Epithelial cell of esophagus (primary cell): ENCODE measurements around the gene AMMECR1.

Experiments used
- DNase-seq: peaks from one replicate; pipeline ENCODE4 v3.0.0; 2010; ENCODE audit warnings: low read depth
- H3K4me3 ChIP-seq: 2 replicates; pipeline ENCODE4 v1.5.1; 2011; ENCODE audit warnings: mild to moderate bottlenecking, low read length, control low read depth
- TF ChIP-seq, protein P1 (sequence below): IDR thresholded peaks from 2 replicates; pipeline ENCODE4 v1.5.1; 2011; ENCODE audit warnings: low read depth, mild to moderate bottlenecking, low read length, control low read depth, inconsistent platforms; ENCODE audit not compliant: insufficient read depth; ENCODE audit errors: missing control alignments

The AMMECR1 gene

DNA sequence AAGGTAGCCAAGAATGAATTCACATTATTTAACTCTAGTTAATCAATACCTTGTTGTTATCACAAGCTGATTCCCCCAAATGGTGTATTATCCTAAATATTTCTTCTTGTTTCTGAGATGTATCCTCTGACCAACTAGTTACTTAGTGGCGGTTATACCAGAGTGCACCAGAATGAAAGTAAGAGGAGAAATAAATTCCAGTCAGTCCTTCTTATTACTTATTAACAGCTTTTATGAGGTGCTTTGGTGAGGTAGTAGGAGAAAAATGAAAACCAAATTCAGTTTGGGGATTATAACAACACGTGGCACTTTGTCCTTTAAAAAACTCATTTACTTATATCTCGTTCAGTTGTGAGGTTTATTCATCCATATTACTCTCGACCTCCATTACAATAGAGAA lies 101.9 kb downstream of the AMMECR1 start:
- no peak overlapping the region for H3K4me3 ChIP-seq
- DNase-seq, result no peak
- TF ChIP-seq, protein P1, sequence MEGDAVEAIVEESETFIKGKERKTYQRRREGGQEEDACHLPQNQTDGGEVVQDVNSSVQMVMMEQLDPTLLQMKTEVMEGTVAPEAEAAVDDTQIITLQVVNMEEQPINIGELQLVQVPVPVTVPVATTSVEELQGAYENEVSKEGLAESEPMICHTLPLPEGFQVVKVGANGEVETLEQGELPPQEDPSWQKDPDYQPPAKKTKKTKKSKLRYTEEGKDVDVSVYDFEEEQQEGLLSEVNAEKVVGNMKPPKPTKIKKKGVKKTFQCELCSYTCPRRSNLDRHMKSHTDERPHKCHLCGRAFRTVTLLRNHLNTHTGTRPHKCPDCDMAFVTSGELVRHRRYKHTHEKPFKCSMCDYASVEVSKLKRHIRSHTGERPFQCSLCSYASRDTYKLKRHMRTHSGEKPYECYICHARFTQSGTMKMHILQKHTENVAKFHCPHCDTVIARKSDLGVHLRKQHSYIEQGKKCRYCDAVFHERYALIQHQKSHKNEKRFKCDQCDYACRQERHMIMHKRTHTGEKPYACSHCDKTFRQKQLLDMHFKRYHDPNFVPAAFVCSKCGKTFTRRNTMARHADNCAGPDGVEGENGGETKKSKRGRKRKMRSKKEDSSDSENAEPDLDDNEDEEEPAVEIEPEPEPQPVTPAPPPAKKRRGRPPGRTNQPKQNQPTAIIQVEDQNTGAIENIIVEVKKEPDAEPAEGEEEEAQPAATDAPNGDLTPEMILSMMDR, result no peak

DNA sequence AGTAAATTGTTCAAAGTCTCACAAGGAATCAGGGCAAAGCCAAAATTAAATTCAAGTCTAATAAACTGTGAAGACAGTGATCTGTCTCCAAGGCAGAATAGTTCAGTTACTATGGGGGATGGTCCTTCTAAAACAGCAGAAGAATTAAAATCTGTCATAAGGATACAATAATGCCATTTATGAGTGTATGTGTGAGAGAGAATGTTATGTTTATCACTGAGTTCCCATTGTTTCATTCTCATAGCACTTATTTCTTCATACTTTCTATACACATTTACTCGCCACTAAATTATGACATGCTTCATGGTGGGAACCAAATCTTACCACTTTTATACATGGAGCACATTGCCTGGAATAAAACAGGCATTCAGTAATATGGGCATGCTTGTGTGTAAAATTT lies 102.5 kb downstream of the AMMECR1 start:
- TF ChIP-seq, protein P1, result no peak
- no peak for DNase-seq
- H3K4me3 ChIP-seq, result no peak overlapping the region

DNA sequence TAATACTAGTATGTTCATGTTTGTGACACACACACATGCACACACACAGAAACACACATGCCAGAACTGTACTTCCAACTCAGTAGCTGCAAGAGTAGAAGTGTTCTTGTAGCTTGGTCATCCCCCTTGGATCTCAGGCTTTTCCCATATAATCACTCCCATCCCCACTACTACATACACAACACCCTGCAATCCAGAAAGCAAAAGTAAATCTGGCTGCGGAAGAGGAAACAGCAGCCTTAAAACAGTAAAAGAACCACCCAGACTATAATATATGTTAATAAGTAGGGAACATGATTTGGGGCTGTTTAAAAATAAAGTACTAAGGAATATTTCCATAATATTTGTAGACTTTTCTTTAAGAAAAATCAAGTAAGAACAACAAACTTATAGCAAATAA lies 103.2 kb downstream of the AMMECR1 start:
- DNase-seq, result no peak
- TF ChIP-seq, protein P1, result no peak
- H3K4me3 ChIP-seq, result no peak overlapping the region

DNA sequence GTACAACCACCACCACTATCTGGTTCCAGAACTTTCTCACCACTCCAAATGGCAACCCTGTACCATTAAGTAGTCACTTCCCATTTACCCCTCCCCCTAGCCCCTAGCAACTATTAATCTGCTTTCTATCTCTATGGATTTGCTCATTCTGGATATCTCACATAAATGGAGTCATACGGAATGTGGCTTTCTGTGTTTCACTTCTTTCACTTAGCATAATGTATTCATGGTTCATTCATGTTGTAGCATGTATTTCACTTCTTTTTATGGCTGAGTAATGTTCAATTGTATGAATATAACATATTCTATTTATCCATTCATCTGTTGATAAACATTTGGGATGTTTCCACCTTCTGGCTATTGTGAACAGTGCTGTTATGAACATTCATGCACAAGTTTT lies 104.7 kb downstream of the AMMECR1 start:
- H3K4me3 ChIP-seq, result no peak overlapping the region
- TF ChIP-seq, protein P1, result no peak
- peak; percentile 59 for DNase-seq

DNA sequence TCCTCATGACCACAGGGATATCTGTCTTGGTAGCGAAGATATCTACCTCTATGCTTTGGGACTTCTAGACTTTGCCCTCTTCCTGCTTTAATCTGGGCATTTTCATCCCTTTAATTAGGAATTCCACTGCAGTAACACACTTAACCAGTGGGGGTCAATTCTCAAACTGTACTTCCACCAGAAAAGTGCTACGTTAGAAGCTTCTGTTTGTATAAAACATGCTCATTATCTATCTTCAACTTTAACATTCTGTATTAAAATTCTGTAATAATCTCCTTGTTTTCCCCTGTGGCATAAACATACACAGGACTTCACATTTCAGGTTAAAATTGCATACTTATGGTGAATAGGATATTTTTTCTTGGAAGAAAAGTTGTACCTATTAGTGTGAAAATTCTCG lies 105.6 kb downstream of the AMMECR1 start:
- TF ChIP-seq, protein P1, result no peak
- no peak for DNase-seq
- H3K4me3 ChIP-seq, result no peak overlapping the region

DNA sequence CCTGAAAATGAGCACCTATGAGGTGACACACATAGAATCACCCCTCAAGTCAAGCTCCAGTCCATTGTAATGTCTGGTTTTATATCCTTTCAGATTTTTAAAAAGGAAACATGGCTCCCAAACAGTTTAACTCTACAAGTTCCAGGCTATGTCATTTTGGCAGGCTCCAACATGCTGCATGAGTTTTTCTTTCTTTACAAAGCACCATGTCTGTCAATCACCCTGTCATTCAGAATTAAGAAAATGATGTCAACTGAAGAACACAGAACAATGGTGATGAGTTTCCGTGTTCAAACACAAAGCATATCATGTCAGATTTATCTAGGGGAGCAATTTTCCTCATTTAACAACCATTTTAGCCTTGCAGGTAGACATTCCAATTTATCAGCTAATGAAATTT lies 106.5 kb downstream of the AMMECR1 start:
- no peak overlapping the region for H3K4me3 ChIP-seq
- peak; percentile 61 for DNase-seq
- TF ChIP-seq, protein P1, result no peak

DNA sequence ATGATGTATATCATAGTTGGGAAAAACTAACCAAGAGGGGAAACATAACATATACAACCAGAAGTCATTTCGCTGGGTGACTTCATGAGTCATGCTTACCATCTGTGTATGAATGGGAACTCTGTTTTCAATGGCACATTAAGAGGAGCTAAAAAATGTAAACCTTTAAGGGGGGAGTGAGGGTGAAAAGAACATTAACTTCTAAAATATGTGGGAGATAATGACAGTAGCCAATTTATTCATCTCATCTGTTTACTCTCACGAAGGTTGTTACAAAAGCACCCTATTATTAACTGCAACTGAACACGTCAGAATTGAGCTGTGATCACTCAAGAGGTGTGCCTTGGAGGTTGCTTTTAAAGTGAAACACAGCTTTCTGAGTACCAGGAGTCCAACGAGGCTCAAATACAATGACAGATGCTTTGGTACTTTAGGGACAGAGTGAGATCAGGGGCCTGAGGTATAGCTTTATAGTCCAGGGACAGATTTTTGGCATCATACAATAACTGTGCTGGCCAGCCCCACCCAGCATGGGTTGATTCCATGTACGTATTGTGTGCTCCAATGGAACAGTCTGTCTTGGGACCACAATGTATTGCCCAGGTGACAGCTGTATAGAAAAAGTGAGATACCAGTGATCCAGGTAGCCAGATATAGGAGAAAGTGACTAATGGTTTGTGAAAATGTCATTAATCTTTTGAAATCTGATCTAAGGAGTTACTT lies 107.3 kb downstream of the AMMECR1 start:
- no peak overlapping the region for H3K4me3 ChIP-seq
- TF ChIP-seq, protein P1, result no peak
- peak; percentile 76 for DNase-seq
